A673 (cell line): Measurements from ENCODE around the gene FECH.

Experiments
- EZH2 ChIP-seq: fragments of 200-600 bp; sonication (generic); IDR thresholded peaks from 2 replicates; pipeline ENCODE4 v1.6.1; 2017; ENCODE audit warnings: borderline replicate concordance, low read depth, mild to moderate bottlenecking, mixed read lengths, antibody characterized with exemption, low read length; ENCODE audit not compliant: poor library complexity, severe bottlenecking
- TF ChIP-seq, protein P1 (sequence below): fragments of 300-800, 200-600 bp; sonication (generic); conservative IDR thresholded peaks from 2 replicates; pipeline ENCODE4 v1.5.1; 2017; ENCODE audit warnings: low read depth, mild to moderate bottlenecking, antibody characterized with exemption, low read length, moderate library complexity, mixed read lengths

DNA sequence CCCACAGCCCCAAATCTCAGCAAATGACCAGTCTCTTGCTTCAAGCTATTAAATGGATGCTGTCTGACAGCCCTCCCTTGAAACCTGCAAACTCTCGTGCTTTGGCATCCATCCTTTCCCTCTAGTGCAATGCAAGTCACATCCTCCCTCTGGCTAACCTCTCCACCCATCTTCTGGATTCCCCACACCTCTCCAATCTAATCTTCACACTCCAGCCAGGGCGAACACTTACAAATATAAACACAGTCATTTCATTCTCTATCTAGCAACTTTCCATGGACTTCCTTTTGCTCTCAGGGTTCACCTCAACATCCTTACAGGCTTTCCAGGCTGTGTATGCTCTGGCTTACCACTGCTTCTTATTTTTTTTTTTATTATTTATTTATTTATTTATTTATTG lies 45.2 kb upstream of the FECH start:
- no peak for TF ChIP-seq EZH2
- TF ChIP-seq, protein P1, sequence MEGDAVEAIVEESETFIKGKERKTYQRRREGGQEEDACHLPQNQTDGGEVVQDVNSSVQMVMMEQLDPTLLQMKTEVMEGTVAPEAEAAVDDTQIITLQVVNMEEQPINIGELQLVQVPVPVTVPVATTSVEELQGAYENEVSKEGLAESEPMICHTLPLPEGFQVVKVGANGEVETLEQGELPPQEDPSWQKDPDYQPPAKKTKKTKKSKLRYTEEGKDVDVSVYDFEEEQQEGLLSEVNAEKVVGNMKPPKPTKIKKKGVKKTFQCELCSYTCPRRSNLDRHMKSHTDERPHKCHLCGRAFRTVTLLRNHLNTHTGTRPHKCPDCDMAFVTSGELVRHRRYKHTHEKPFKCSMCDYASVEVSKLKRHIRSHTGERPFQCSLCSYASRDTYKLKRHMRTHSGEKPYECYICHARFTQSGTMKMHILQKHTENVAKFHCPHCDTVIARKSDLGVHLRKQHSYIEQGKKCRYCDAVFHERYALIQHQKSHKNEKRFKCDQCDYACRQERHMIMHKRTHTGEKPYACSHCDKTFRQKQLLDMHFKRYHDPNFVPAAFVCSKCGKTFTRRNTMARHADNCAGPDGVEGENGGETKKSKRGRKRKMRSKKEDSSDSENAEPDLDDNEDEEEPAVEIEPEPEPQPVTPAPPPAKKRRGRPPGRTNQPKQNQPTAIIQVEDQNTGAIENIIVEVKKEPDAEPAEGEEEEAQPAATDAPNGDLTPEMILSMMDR: no peak
